ENCODE results near the gene CDK6. TPM values are rescaled to one million over a fixed set of nuclear protein-coding genes. Genes with fewer than 3 reads are reported as not detected.

The CDK6 gene
- total RNA-seq, 6 experiments from 2014 or later: 6.9 to 23.7 (median 17.0) TPM

- 91% methylated on average over 1 of the region's 3 CpGs for WGBS (ENCODE audit: insufficient coverage, low coverage, low lambda C conversion rate, missing lambda C conversion rate)
- H3K9me3 ChIP-seq: no peaks in the 10 kb centered on the region
- no peak overlapping the region for H3K27ac ChIP-seq
- ATAC-seq (no peak), DNase-seq (no peak)
- peaks cover 0 to 20% (median 5%) of the 10 kb centered on the region in 4 donors for H3K4me1 ChIP-seq
- TF ChIP-seq CTCF (IDR thresholded peaks at IDR 0.05) (no peak), POLR2A (IDR thresholded peaks at IDR 0.05) (no peak)
- no peaks in the 10 kb centered on the region for H3K36me3 ChIP-seq
- H3K27me3 ChIP-seq: no peaks in the 10 kb centered on the region
- intact Hi-C loops (cut with DNase I): no loop called here
- H3K4me3 ChIP-seq: no peak overlapping the region
Measured at GRCh38 chr7:92753614-92754013, 82.8 kb downstream of the CDK6 start.

GRCh38 chr7:92751902-92752901, 84.2 kb downstream of the CDK6 start:
- no peaks in the 10 kb centered on the region for H3K9me3 ChIP-seq
- H3K4me3 ChIP-seq: no peak overlapping the region
- DNase-seq: no peak
- H3K27me3 ChIP-seq: no peaks in the 10 kb centered on the region
- peaks cover 0 to 20% (median 5%) of the 10 kb centered on the region in 4 donors for H3K4me1 ChIP-seq
- WGBS (ENCODE audit: insufficient coverage, low coverage, low lambda C conversion rate, missing lambda C conversion rate): 87% methylated on average over 4 of the region's 4 CpGs
- ATAC-seq: peak; percentile 73 to 93 (median 88)
- intact Hi-C loops (cut with DNase I): no loop called here
- TF ChIP-seq POLR2A (IDR thresholded peaks at IDR 0.05): no peak
- no peak for TF ChIP-seq CTCF (IDR thresholded peaks at IDR 0.05)
- H3K27ac ChIP-seq: peak overlapping the region in 1 of 3 donors; percentile 16
- H3K36me3 ChIP-seq: no peaks in the 10 kb centered on the region

- no peak overlapping the region for H3K27ac ChIP-seq
- DNase-seq: no peak
- H3K9me3 ChIP-seq: no peaks in the 10 kb centered on the region
- peaks cover 0 to 20% (median 5%) of the 10 kb centered on the region in 4 donors for H3K4me1 ChIP-seq
- no peak overlapping the region for H3K4me3 ChIP-seq
- H3K36me3 ChIP-seq: no peaks in the 10 kb centered on the region
- WGBS (ENCODE audit: insufficient coverage, low coverage, low lambda C conversion rate, missing lambda C conversion rate): 82% methylated on average over 6 of the region's 6 CpGs
- intact Hi-C loops (cut with DNase I): no loop called here
- no peak for ATAC-seq
- TF ChIP-seq CTCF (IDR thresholded peaks at IDR 0.05): no peak
- TF ChIP-seq POLR2A (IDR thresholded peaks at IDR 0.05): no peak
- H3K27me3 ChIP-seq: no peaks in the 10 kb centered on the region
Measured at GRCh38 chr7:92750946-92751345, 85.4 kb downstream of the CDK6 start.

GRCh38 chr7:92750447-92750839, 85.9 kb downstream of the CDK6 start:
- Histone ChIP-seq H3K36me3 (no peaks in the 10 kb centered on the region), H3K4me3 (no peak overlapping the region), H3K4me1 (peaks cover 0 to 20% (median 5%) of the 10 kb centered on the region in 4 donors), H3K9me3 (no peaks in the 10 kb centered on the region), H3K27me3 (no peaks in the 10 kb centered on the region), H3K27ac (no peak overlapping the region)
- DNase-seq (no peak), ATAC-seq (no peak)
- TF ChIP-seq POLR2A (IDR thresholded peaks at IDR 0.05) (no peak), CTCF (IDR thresholded peaks at IDR 0.05) (no peak)
- WGBS (ENCODE audit: insufficient coverage, low coverage, low lambda C conversion rate, missing lambda C conversion rate): 95% methylated on average over 4 of the region's 4 CpGs
- intact Hi-C loops (cut with DNase I): no loop called here

All from right lobe of liver (tissue), 6 donors.